Fibroblast of the aortic adventitia (primary cell): ENCODE data around the gene SPESP1. TPM values are rescaled to one million over a fixed set of nuclear protein-coding genes. Genes with fewer than 3 reads are reported as not detected.

ENCODE experiments used
- DNase-seq: peaks from one replicate; pipeline ENCODE4 v3.0.0-alpha.2; 2010; ENCODE audit warnings: low read depth
- H3K4me3 ChIP-seq: 2 replicates; pipeline ENCODE4 v1.5.1; 2011; ENCODE audit warnings: low read depth, mild to moderate bottlenecking, control low read depth, low read length, moderate library complexity
- CTCF ChIP-seq: IDR thresholded peaks from 2 replicates; pipeline ENCODE4 v1.5.1; 2011; ENCODE audit warnings: mild to moderate bottlenecking, low read length, control low read depth, inconsistent platforms; ENCODE audit not compliant: insufficient read depth
- total RNA-seq: library from RNA; depleted of rRNA; stranded (reverse); fragments of >200 nt; gene quantifications from 2 replicates; pipeline ENCODE4 v1.2.3, GENCODE V29; 2012; ENCODE audit warnings: low replicate concordance

SPESP1 gene
- total RNA-seq, 1 donor: 5.6 TPM

- no peak for DNase-seq
- TF ChIP-seq CTCF: no peak
- H3K4me3 ChIP-seq: no peak overlapping the region
Measured at GRCh38 chr15:68896178-68896577, 34.1 kb upstream of the SPESP1 start.

DNA sequence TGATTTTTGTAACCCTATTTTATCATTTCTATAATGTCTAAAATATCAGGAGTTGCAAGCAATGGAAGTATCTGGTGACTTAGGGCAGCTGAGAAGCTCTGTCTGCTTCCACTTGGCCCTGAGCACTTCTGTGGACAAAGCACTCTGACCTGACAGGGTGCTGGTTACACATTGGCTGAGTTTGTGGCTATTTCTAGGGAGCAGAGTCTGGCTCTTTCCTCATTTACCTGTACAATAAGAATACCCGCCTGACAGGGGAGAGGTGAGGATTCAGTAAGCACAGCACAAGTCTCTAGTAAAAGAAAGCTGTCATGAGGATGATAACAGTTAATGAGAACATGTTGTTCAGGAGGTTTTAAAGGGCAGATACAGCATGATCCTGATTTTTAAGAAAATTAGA, 33.3 kb upstream of the SPESP1 start:
- no peak for TF ChIP-seq CTCF
- H3K4me3 ChIP-seq: no peak overlapping the region
- no peak for DNase-seq

DNA sequence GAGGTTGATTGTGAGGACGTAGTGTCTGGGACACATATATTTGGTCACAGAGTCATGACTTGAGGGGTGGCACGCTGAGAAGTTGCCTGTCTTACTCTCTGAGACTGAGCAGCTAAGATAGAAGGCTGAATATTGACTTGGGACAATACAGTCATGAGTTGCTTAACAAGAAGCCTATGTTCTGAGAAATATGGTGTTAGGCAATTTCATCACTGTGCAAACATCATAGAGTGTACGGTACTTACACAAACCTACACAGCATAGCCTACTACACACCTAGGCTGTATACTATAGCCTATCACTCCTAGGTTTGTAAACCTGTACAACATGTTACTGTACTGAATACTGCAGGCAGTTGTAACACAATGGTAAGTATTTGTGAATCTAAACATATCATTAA, 30.3 kb upstream of the SPESP1 start:
- H3K4me3 ChIP-seq: no peak overlapping the region
- TF ChIP-seq CTCF: no peak
- DNase-seq: no peak

- H3K4me3 ChIP-seq: no peak overlapping the region
- no peak for TF ChIP-seq CTCF
- DNase-seq: no peak
Measured at GRCh38 chr15:68907396-68907923, 22.9 kb upstream of the SPESP1 start.

DNA sequence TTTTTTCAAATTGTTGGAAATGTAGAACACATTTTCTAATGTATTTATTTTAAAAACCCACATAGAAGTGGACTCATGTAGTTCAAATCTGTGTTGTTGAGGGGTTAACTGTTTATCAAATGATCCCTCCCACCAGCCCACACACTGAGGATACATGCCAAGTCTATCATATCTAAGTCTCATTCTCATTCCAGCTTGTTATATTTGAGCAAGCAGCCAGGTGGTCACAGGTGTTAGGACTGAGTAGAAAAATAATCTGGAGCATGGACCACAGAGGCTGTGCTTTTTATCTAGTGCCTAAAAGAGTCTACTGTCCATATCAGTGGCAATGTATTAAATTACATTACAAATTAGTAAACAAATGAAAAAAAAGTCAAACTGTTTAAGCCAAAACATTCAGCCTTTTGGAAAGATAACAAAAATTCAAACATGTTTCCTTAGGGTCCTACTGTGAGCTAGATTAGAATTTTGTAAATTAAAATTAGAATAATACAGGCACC, 20.7 kb upstream of the SPESP1 start:
- DNase-seq: no peak
- H3K4me3 ChIP-seq: no peak overlapping the region
- TF ChIP-seq CTCF: no peak

- DNase-seq: no peak
- no peak for TF ChIP-seq CTCF
- no peak overlapping the region for H3K4me3 ChIP-seq
Measured at GRCh38 chr15:68910341-68910740, 20.0 kb upstream of the SPESP1 start.

DNA sequence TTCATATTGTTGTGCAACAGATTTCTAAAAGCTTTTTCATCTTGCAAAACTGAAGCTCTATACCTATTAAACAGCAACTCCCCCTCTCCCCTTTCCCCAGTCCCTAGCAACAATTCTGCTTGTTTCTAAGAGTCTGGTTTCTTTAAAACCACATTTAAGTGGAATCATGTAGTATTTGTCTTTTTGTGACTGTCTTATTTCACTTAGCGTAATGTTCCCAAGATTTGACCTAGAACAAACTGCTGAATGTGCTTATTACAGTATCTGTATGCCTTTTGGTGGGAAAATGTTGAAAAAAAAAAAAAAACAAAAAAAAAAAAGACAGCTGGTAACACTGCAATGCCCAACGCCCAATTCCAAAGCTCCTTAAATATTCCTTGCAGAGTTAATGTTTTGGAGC, 19.5 kb upstream of the SPESP1 start:
- no peak for TF ChIP-seq CTCF
- no peak for DNase-seq
- no peak overlapping the region for H3K4me3 ChIP-seq
